GM20000 (cell line): Measurements from ENCODE around the gene CHRNB2.

Source experiments
- DNase-seq: peaks from one replicate; pipeline ENCODE4 v3.0.0; 2012; ENCODE audit warnings: low spot score
- TF ChIP-seq, protein P1 (sequence below): IDR thresholded peaks from 2 replicates; pipeline ENCODE4 v1.5.1; 2012; ENCODE audit warnings: mild to moderate bottlenecking, control low read depth; ENCODE audit errors: extremely low read depth, missing control alignments

CHRNB2 gene

DNA sequence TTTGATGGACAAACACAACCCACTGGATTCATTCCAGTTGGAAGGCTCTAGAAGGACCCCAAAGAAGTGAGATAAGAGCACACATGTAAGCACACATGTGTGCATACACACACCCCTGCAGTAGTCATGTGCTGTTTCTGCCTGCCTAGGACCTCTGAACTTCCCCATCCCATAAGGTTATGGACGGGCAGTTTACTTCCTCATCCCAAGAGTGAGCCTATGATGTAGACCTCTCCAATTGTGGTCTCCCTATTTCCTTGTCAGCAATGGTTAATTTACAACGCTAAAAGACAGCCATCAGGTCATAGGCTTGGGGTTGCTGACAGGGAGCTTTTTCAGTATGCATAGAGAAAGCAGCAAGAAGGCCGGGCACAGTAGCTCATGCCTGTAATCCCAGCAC lies 55.8 kb downstream of the CHRNB2 start:
- DNase-seq: no peak
- TF ChIP-seq, protein P1, sequence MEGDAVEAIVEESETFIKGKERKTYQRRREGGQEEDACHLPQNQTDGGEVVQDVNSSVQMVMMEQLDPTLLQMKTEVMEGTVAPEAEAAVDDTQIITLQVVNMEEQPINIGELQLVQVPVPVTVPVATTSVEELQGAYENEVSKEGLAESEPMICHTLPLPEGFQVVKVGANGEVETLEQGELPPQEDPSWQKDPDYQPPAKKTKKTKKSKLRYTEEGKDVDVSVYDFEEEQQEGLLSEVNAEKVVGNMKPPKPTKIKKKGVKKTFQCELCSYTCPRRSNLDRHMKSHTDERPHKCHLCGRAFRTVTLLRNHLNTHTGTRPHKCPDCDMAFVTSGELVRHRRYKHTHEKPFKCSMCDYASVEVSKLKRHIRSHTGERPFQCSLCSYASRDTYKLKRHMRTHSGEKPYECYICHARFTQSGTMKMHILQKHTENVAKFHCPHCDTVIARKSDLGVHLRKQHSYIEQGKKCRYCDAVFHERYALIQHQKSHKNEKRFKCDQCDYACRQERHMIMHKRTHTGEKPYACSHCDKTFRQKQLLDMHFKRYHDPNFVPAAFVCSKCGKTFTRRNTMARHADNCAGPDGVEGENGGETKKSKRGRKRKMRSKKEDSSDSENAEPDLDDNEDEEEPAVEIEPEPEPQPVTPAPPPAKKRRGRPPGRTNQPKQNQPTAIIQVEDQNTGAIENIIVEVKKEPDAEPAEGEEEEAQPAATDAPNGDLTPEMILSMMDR: no peak

- TF ChIP-seq, protein P1: no peak
- no peak for DNase-seq
These were observed 57.4 kb downstream of the CHRNB2 start for GRCh38 chr1:154624746-154625643.

DNA sequence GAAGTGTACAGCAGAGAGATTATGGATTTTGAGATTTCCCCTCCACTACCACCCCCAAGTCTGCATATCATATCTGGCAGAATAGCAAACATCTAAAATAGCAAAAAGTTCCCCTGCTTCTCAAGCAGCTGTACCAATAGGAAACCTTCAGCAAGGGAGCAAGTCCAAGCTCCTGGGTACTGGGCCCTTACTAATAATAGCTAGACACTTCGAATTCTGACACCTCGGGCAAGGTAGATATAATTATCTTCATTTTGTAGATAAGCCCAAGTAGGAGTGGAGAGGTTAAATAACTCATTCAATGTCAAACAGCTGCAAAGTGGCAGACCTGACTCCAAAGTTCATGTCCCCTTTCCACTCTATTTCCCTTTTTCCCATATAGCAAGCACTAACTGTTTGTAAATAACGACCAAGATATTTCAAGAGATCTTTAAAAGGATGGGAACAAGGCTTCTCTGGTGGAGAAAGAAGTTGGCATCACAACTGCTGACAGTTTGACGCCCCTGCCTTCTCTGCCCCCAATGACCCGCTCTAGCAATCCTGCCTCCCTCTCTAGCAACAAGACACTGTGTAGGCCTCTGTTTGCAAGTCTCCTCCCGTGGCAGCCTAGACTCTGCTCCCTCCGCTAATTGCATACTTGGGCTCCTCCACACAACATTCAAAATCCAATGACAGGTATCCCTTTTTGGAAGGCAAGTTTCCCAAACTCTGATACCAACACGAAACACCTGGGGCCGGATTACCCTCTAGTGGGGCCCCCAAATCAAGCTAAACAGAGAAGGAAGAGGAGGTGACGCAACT lies 59.1 kb downstream of the CHRNB2 start:
- TF ChIP-seq, protein P1: no peak
- no peak for DNase-seq

GRCh38 chr1:154627257-154628120 lies 59.9 kb downstream of the CHRNB2 start:
- TF ChIP-seq, protein P1: no peak
- peak; percentile 87 for DNase-seq

GRCh38 chr1:154628121-154628405 lies 60.5 kb downstream of the CHRNB2 start:
- no peak for DNase-seq
- TF ChIP-seq, protein P1: no peak

GRCh38 chr1:154629061-154629674 lies 61.6 kb downstream of the CHRNB2 start:
- no peak for DNase-seq
- TF ChIP-seq, protein P1: no peak
